C4-2B (cell line): Measurements from ENCODE around the gene MKLN1.

Experiments used
- CTCF ChIP-seq: fragments of 450-650 bp; conservative IDR thresholded peaks from 2 replicates; pipeline ENCODE4 v1.5.1; 2017; ENCODE audit warnings: mild to moderate bottlenecking
- ZFX ChIP-seq: fragments of 450-650 bp; IDR thresholded peaks from 2 replicates; pipeline ENCODE4 v1.6.1; 2017

- TF ChIP-seq CTCF (no peak), ZFX (no peak)
These were observed 159.5 kb downstream of the MKLN1 start for GRCh38 chr7:131487217-131487616.
